GM21515 (cell line): ENCODE data around the gene PPFIA1.

ENCODE experiments used
- ATAC-seq: cut with Tn5 transposase; IDR thresholded peaks from one replicate; pipeline ENCODE4 v1.9.1; 2021; ENCODE audit not compliant: unreplicated experiment

PPFIA1 gene

GRCh38 chr11:70353900-70354568 lies 83.5 kb downstream of the PPFIA1 start:
- no peak for ATAC-seq

GRCh38 chr11:70354629-70355028 lies 84.1 kb downstream of the PPFIA1 start:
- no peak for ATAC-seq

- ATAC-seq: no peak
Observed at GRCh38 chr11:70358753-70359152, 88.3 kb downstream of the PPFIA1 start.

DNA sequence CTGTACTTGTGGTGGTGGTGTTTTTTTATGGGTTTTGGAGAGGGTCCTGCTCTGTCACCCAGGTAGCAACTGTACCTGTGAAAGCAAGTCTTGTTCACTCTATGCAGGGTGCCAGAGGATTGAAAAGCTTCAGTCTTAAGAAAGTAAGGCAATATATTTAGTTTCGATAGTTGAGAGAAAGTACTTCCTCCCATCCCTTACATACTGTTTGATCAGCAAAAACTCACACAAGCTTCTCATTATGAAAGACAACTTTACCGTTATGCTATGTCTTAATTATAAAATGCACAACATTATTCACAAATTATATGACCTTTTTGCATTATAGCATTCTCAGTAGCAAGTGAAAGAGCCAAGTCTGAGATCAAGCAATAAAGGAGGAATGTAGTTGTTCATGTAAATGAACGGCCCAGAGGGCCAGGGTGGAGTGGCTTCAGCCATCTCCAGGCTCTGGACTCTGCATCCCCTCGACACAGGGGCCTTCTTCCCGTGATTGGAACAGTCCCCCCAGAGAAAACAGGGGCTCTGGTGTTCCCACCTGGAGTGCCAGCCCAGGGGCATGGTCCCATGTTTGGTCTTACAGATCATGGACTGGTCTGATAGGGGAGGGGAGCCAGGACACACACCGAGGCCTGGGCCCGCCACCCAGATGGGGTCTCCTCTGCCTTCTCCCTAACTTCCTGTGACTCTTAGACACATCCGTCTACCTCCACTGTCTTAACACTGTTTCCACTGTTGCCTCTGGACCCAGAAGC lies 89.1 kb downstream of the PPFIA1 start:
- ATAC-seq: no peak

DNA sequence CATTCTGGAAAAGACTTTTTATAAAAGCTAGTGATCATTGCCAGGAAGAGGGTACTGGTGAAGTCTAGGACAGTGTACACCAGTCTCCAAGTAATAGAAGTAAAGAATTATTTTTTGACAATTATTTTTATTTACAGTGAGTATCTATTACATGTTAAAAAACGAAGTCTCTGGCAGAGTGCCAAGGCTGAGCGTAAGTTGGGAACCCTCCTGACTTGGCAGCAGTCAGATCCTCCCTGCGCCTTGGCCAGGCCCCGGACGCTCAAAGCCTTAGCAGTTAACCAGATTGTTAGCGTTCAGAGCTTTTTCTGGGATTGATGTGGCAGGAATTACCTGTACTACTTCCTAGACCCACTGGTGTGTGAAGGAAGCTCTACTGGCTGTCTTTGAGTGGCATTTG lies 89.7 kb downstream of the PPFIA1 start:
- ATAC-seq: no peak

DNA sequence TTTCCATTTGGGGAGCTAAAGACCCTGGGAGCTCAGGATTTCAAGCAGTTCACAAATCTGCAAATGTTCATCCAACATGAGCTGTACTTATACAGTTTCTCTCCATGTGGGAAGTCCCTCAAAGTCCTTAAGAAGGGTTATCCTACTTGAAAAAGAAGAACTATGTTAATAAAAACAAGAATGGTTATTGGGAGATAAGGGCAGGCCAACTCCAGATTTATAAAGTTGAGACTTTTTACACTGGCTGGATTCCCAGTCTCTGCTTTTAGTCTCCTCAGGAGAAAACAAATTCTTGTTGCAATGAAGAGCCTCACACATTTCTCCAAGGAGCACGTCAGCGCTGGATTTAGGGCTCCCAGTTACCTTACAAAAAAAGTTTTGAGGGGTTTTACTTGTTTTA lies 93.7 kb downstream of the PPFIA1 start:
- no peak for ATAC-seq

DNA sequence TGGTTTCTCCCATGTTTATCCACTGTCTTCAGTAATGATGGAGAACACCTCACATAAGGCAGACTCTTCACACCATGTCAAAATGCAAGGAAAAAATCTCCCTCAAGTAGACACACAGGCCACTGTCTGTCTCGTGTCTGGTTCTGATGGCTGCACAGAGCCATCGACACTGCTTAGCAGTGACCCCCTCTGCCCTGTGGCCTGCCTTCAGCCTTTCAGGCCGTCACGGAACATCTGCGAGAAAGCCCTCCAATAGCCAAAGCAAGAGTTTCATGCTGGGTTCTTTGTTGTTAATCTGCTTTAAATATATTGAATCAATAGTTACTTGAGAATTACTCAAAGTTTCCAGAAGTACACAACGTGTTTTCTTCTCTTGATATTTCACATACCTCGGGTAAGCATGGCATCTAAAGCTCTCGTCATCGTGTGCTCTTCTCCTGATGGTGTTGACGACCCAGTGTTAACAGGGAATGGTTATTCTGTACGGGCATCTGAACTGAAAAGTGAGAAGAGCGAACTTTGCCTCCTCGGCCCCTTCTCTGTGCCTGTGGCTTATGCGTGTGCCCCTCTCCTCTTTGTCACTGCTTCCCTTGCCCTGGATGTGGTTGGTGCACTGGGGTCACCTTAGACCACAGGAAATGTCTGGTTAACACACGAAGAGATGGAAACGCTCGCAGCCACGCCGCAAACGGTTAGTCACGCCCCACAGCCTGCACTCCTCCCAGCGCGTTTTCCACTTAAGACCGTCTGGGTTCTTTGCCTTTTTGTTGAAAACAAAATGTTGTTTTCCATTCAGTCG lies 94.5 kb downstream of the PPFIA1 start:
- ATAC-seq: no peak

- ATAC-seq: no peak
Observed at GRCh38 chr11:70365544-70365927, 95.0 kb downstream of the PPFIA1 start.

- ATAC-seq: no peak
Observed at GRCh38 chr11:70367071-70367470, 96.6 kb downstream of the PPFIA1 start.

DNA sequence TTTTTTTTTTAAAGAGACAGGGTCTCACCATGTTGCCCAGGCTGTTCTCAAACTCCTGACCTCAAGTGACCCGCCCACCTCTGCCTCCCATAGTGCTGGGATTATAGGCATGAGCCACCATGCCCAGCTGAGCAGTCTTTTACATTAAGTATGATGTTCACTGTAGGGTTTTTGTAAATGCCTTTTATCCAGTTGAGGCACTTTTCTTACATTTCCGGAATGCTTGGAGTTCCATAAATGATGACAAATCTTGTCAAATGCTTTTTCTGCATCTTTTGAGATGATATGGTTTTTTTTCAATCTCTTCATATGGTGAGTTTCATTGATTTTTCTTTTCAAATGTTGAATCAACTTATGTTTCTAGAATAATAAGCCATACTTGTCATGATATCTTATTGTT lies 98.5 kb downstream of the PPFIA1 start:
- no peak for ATAC-seq

DNA sequence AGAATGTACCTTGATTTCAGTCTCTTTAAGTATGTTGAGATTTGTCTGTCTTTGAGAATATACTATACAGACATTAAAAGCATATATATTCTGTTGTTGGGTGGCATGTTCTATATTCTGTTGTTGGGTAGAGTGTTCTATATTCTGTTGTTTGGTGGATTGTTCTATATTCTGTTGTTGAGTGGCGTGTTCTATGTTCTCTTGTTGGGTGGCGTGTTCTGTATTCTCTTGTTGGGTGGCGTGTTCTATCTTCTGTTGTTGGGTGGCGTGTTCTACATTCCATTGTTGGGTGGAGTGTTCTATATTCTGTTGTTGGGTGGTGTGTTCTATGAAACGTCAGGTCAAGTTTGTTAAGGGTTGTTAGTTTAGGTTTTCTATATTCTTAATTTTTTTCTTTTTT lies 100.8 kb downstream of the PPFIA1 start:
- no peak for ATAC-seq

- no peak for ATAC-seq
Observed at GRCh38 chr11:70372076-70372475, 101.6 kb downstream of the PPFIA1 start.

DNA sequence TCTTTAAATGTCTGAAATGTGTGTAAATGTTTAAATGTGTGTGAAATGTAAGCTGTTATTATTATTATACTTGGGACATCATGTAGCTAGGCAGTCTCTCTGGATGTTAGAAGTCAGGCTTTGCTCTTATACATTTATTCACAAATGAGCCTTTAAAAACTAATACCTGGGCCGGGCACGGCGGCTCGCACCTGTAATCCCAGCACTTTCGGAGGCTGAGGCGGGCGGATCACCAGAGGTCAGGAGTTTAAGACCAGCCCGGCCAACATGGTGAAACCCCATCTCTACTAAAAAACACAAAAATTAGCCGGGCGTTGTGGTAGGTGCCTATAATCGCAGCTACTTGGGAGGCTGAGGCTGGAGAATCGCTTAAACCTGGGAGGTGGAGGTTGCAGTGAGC lies 106.1 kb downstream of the PPFIA1 start:
- ATAC-seq: no peak

DNA sequence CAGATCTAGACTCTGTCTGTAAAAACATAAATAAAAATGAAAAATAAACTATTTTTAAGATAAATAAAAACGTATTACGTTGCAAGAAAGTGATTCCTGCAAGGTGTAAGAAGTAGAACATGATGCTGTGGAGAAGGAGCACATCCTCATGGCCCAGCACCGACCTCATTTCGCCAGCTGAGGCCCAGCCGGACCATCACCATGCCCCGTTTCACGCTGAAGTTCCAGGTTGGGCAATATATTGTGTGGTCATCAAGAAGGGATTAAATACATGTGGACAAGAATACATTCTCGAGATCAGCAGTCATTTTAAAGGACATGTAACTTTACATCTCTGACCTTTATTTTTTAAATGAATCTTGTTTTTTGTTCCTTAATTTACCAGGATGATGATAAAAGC lies 107.2 kb downstream of the PPFIA1 start:
- ATAC-seq: no peak

GRCh38 chr11:70378506-70379134 lies 108.1 kb downstream of the PPFIA1 start:
- ATAC-seq: no peak

DNA sequence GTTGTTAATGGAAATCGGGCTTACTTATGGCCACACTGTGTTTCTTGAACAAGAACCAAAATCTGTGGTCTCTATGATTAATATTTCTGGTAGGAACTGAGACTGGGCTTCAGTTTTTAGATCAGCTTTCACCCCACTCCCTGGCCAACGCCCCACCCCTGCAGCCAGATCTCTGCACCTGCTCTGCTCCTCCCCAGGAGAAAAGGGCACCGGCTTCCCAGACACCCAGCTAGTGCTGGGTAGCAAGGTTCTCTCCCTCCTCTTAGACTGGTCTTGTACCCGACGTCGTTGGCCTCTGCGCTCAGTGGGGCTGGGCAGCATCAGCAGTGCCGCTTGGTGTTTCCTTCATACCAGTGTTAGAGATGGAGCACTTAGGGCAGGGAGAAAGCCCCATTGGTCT lies 110.9 kb downstream of the PPFIA1 start:
- no peak for ATAC-seq

GRCh38 chr11:70381872-70382861 lies 111.7 kb downstream of the PPFIA1 start:
- no peak for ATAC-seq

GRCh38 chr11:70383664-70384565 lies 113.4 kb downstream of the PPFIA1 start:
- no peak for ATAC-seq

DNA sequence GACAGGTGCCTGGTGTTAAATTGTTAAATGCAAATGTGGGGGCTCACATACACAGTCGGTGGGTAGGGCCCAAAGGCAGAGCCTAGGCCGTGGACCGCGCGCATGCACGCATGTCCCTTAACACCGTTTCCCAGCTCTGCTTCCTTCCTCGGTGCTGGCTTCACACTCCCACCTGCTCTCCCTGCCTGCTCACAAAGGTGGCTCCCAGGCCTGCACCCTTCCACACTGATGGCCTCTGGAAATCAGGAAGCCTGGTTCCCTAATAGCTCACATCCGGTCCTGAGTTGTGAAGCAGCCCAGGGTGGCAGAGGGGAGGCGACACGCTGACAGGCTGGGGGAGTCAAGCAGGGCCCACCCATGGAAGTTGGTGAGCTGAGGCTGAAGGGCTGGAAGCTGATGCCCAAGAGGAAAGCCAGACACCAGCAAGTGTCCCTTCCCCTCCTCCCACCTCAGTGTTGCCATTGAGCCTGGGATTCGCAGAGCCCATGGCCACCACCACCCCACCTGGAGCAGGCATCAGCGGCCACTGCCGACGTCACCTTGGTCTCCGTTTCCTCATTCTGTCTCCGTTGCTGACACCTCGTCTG lies 114.2 kb downstream of the PPFIA1 start:
- no peak for ATAC-seq
